Middle frontal gyrus (tissue), 1 donor: Measurements from ENCODE around the gene CDH20.

Experiments used
- DNase-seq: peaks from one replicate; pipeline ENCODE4 v3.0.0-alpha.2; 2015; ENCODE audit warnings: low spot score; ENCODE audit errors: extremely low spot score

CDH20 gene

GRCh38 chr18:61528961-61529360, 195.7 kb downstream of the CDH20 start:
- DNase-seq: no peak

GRCh38 chr18:61530681-61531080, 197.5 kb downstream of the CDH20 start:
- DNase-seq: no peak

- no peak for DNase-seq
Observed at GRCh38 chr18:61531182-61531581, 198.0 kb downstream of the CDH20 start.

GRCh38 chr18:61531891-61532290, 198.7 kb downstream of the CDH20 start:
- no peak for DNase-seq

- no peak for DNase-seq
Observed at GRCh38 chr18:61535401-61535800, 202.2 kb downstream of the CDH20 start.

GRCh38 chr18:61541673-61542072, 208.4 kb downstream of the CDH20 start:
- no peak for DNase-seq

GRCh38 chr18:61542596-61542995, 209.4 kb downstream of the CDH20 start:
- no peak for DNase-seq

GRCh38 chr18:61543518-61543917, 210.3 kb downstream of the CDH20 start:
- no peak for DNase-seq

GRCh38 chr18:61544178-61544577, 210.9 kb downstream of the CDH20 start:
- DNase-seq: no peak

- no peak for DNase-seq
Observed at GRCh38 chr18:61545281-61546245, 212.3 kb downstream of the CDH20 start.

GRCh38 chr18:61546590-61546989, 213.4 kb downstream of the CDH20 start:
- DNase-seq: no peak

- DNase-seq: no peak
Observed at GRCh38 chr18:61549416-61549815, 216.2 kb downstream of the CDH20 start.

GRCh38 chr18:61549889-61550288, 216.7 kb downstream of the CDH20 start:
- no peak for DNase-seq

GRCh38 chr18:61551586-61551985, 218.4 kb downstream of the CDH20 start:
- peak; percentile 67 for DNase-seq

GRCh38 chr18:61553045-61553659, 219.9 kb downstream of the CDH20 start:
- no peak for DNase-seq

GRCh38 chr18:61554117-61554776, 221.0 kb downstream of the CDH20 start:
- DNase-seq: no peak

- no peak for DNase-seq
Observed at GRCh38 chr18:61554946-61555361, 221.7 kb downstream of the CDH20 start.

- no peak for DNase-seq
Observed at GRCh38 chr18:61556316-61556715, 223.1 kb downstream of the CDH20 start.

GRCh38 chr18:61556862-61557261, 223.6 kb downstream of the CDH20 start:
- DNase-seq: no peak

GRCh38 chr18:61569176-61569892, 236.1 kb downstream of the CDH20 start:
- DNase-seq: no peak

GRCh38 chr18:61570070-61570469, 236.8 kb downstream of the CDH20 start:
- no peak for DNase-seq
